Liver (tissue), 9 donors: ENCODE results near the gene ARHGAP4. TPM values are rescaled to one million over a fixed set of nuclear protein-coding genes. Genes with fewer than 3 reads are reported as not detected.

Experiments used
- DNase-seq: peaks from one replicate; pipeline ENCODE4 v3.0.0-alpha.2; 2017; ENCODE audit warnings: low spot score
- H3K27ac ChIP-seq, 2 donors: one replicate each; pipeline ENCODE4 v1.7.0; 2013; ENCODE audit warnings: inconsistent platforms in 2 of 2, low read length in 2 of 2, control low read depth in 1 of 2, low read depth in 1 of 2, mild to moderate bottlenecking in 1 of 2
- H3K27me3 ChIP-seq, 4 donors: one replicate each; pipeline versions ENCODE4 v1.6.1 to v1.7.0; 2013; ENCODE audit warnings: low read length in 3 of 4, inconsistent platforms in 1 of 4, mild to moderate bottlenecking in 1 of 4, moderate library complexity in 1 of 4; ENCODE audit not compliant: control insufficient read depth in 4 of 4, insufficient read depth in 4 of 4
- H3K36me3 ChIP-seq, 4 donors: one replicate each; pipeline versions ENCODE4 v1.6.1 to v1.7.0; 2013; ENCODE audit warnings: low read length in 3 of 4, mild to moderate bottlenecking in 3 of 4, low read depth in 1 of 4, moderate library complexity in 1 of 4; ENCODE audit not compliant: control insufficient read depth in 4 of 4, insufficient read depth in 3 of 4
- H3K4me1 ChIP-seq, 4 donors: one replicate each; pipeline versions ENCODE4 v1.6.1 to v1.7.0; 2013; ENCODE audit warnings: low read length in 3 of 4, mild to moderate bottlenecking in 3 of 4, moderate library complexity in 1 of 4; ENCODE audit not compliant: control insufficient read depth in 4 of 4, insufficient read depth in 4 of 4
- H3K4me3 ChIP-seq, 3 donors: one replicate each; pipeline versions ENCODE4 v1.6.1 to v1.7.0; 2013; ENCODE audit warnings: low read length in 3 of 3, control low read depth in 1 of 3, low read depth in 1 of 3, mild to moderate bottlenecking in 1 of 3
- H3K9ac ChIP-seq, 2 donors: one replicate each; pipeline ENCODE4 v1.7.0; 2013; ENCODE audit warnings: low read length in 2 of 2, mild to moderate bottlenecking in 2 of 2, moderate library complexity in 2 of 2, control low read depth in 1 of 2, low read depth in 1 of 2
- H3K9me3 ChIP-seq, 4 donors: one replicate each; pipeline versions ENCODE4 v1.6.1 to v1.7.0; 2013; ENCODE audit warnings: low read length in 3 of 4; ENCODE audit not compliant: control insufficient read depth in 4 of 4
- FOXA2 ChIP-seq: IDR thresholded peaks from 2 replicates; pipeline ENCODE4 v1.6.1; 2016; ENCODE audit warnings: antibody characterized with exemption
- GABPA ChIP-seq, 2 donors: IDR thresholded peaks in 1 of 2; conservative IDR thresholded peaks in 1 of 2; 2 replicates each; pipeline ENCODE4 v1.6.1; 2016; ENCODE audit warnings: antibody characterized with exemption in 2 of 2, mild to moderate bottlenecking in 1 of 2, moderate library complexity in 1 of 2
- HNF4G ChIP-seq: IDR thresholded peaks from 2 replicates; pipeline ENCODE4 v1.6.1; 2016; ENCODE audit warnings: antibody characterized with exemption
- JUND ChIP-seq, 2 donors: IDR thresholded peaks; 2 replicates each; pipeline ENCODE4 v1.6.1; 2016; ENCODE audit warnings: antibody characterized with exemption in 2 of 2
- NR2F2 ChIP-seq: IDR thresholded peaks from 2 replicates; pipeline ENCODE4 v1.6.1; 2016; ENCODE audit warnings: antibody characterized with exemption
- RAD21 ChIP-seq, 2 donors: IDR thresholded peaks; 2 replicates each; pipeline ENCODE4 v1.6.1; 2016; ENCODE audit warnings: antibody characterized with exemption in 2 of 2, mild to moderate bottlenecking in 2 of 2
- SP1 ChIP-seq: IDR thresholded peaks from 2 replicates; pipeline ENCODE4 v1.6.1; 2018; ENCODE audit warnings: antibody characterized with exemption, mild to moderate bottlenecking
- TAF1 ChIP-seq: conservative IDR thresholded peaks from 2 replicates; pipeline ENCODE4 v1.6.1; 2016; ENCODE audit warnings: antibody characterized with exemption, mild to moderate bottlenecking
- WGBS: extraction: QIAGEN DNeasy Blood & Tissue Kit; methylation state at CpG from one replicate; pipeline ENCODE4 v1.1.7; 2013; 5-methylcytosine and 5-hydroxymethylcytosine counted together
- polyA plus RNA-seq, 2 donors: library from polyadenylated mRNA; stranded (reverse) in 1 of 2; unstranded in 1 of 2; fragments of 200-250 nt in 1 of 2; fragments of >200 nt in 1 of 2; fragmentation: Nextera tagmentation in 1 of 2; extraction: Ambion mirVana in 1 of 2; gene quantifications; one replicate each; pipeline versions ENCODE4 v1.2.1 to v1.2.3, GENCODE V29; 2013 to 2015
- total RNA-seq, 2 donors: library from RNA; depleted of rRNA; stranded (reverse); fragments of >200 nt; gene quantifications; one replicate each; pipeline ENCODE4 v1.2.3, GENCODE V29; 2014
- TF ChIP-seq, protein P1 (sequence below): fragments of 150-350 bp; IDR thresholded peaks from 2 replicates; pipeline ENCODE4 v1.5.1; 2017; ENCODE audit warnings: improper control_type of control experiment, low read depth, low read length; ENCODE audit not compliant: missing input control
- donor health status: healthy.
- donor health status: healthy.
- donor health status: healthy.
- donor health status: healthy.
- donor health status: healthy.

The ARHGAP4 gene
- total and polyA plus RNA-seq, 4 donors: 3.3 to 28.1 (median 10.2) TPM

DNA sequence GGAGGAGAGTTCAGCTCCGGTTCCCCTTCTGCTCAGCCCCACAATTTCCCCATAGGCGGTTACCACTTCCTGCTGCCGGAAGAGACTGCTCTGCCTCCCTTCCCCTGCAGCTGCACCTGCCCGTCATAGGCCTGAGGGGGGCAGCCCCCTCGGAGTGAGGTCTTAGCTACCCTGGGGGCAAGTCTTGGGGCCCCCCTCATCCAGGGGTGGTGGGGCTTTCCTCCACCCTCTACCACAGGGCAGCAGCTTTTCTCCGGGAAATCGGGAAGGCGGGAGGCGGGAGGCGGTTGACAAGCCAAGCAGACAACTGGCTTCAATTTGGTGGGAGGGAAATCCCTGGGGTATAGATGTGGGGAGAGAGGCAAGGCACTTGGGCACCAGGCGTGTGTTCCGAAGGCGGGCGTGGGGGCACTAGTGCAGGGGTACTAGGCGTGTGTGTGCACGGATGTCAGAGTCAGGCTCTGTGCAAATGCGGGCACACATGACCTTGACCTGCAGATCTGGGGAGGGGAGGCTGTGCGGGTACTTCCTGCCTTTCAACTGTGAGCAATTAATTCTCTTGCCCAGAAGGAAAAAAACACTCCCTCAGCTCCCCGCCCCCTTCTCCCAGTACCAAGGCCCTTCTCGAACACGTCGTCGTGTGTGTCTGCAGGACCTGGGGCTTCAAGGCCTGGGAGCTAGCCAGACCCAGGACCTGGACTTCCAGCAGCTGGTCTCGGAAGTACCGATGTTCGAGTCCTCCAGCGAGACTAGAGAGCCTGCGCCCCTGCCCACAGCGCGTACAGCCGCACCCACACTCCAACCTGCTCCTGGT is 1.0 kb upstream of the ARHGAP4 start:
- H3K36me3 ChIP-seq: peaks cover 0 to 15% (median 1%) of the 10 kb centered on the region in 4 donors
- H3K9ac ChIP-seq: peak overlapping the region in 1 of 2 donors; percentile 42
- DNase-seq: peak; percentile 37
- H3K4me1 ChIP-seq: peaks cover 7 to 34% (median 24%) of the 10 kb centered on the region in 4 donors
- H3K27me3 ChIP-seq: no peaks in the 10 kb centered on the region
- H3K9me3 ChIP-seq: no peaks in the 10 kb centered on the region
- peak overlapping the region in 2 of 3 donors; percentile 61 to 83 for H3K4me3 ChIP-seq
- H3K27ac ChIP-seq: peak overlapping the region; percentile 92 to 95
- 28% methylated on average over 31 of the region's 31 CpGs for WGBS
- TF ChIP-seq TAF1 (no peak), NR2F2 (peak; percentile 19), HNF4G (no peak)
- TF ChIP-seq, protein P1, sequence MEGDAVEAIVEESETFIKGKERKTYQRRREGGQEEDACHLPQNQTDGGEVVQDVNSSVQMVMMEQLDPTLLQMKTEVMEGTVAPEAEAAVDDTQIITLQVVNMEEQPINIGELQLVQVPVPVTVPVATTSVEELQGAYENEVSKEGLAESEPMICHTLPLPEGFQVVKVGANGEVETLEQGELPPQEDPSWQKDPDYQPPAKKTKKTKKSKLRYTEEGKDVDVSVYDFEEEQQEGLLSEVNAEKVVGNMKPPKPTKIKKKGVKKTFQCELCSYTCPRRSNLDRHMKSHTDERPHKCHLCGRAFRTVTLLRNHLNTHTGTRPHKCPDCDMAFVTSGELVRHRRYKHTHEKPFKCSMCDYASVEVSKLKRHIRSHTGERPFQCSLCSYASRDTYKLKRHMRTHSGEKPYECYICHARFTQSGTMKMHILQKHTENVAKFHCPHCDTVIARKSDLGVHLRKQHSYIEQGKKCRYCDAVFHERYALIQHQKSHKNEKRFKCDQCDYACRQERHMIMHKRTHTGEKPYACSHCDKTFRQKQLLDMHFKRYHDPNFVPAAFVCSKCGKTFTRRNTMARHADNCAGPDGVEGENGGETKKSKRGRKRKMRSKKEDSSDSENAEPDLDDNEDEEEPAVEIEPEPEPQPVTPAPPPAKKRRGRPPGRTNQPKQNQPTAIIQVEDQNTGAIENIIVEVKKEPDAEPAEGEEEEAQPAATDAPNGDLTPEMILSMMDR: no peak

DNA sequence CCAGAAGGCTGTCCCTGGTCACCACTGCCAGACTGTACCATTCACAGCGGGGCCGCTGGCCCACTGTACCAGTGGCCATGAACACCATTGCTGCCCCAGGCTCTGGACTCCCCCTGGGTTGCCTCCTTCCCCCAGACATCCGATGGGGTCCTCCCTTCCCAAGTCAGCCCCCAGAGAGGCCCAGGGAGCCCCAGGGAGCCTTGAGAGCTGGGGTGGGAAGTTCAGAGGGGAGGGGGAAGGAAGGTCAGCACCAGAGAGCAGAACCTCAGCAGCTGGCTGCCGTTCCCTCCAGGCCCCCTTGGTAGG is 441 bp upstream of the ARHGAP4 start:
- WGBS: 49% methylated on average over 4 of the region's 4 CpGs
- H3K9ac ChIP-seq: no peak overlapping the region
- peaks cover 0 to 10% (median 1%) of the 10 kb centered on the region in 4 donors for H3K36me3 ChIP-seq
- H3K27ac ChIP-seq: peak overlapping the region; percentile 92 to 95
- TF ChIP-seq FOXA2 (no peak), GABPA (IDR thresholded peaks at IDR 0.05 in 1 of 2, conservative IDR thresholded peaks at IDR 0.05 in 1 of 2) (no peak), SP1 (peak; percentile 1)
- TF ChIP-seq, protein P1: no peak
- no peaks in the 10 kb centered on the region for H3K9me3 ChIP-seq
- H3K27me3 ChIP-seq: no peaks in the 10 kb centered on the region
- peaks cover 8 to 34% (median 24%) of the 10 kb centered on the region in 4 donors for H3K4me1 ChIP-seq
- no peak for DNase-seq
- peak overlapping the region in 1 of 3 donors; percentile 25 for H3K4me3 ChIP-seq

DNA sequence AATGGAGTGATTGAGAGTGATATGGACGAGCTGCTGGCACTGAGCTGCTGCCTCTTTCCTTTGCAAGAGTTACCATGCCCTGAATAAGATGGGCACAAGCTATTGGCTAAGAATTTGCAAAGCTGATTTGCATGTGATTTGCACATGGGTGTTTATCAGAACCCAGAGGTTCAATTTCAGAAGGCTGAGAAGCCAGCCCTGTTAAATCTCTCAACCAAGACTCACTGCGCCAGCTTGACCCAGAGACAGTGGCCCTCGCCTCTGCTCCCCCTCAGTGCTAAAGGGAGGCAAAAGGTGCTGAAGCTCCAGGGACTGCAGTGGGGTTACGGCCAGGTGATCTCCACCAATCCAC is 701 bp downstream of the ARHGAP4 start:
- H3K4me1 ChIP-seq: peaks cover 9 to 37% (median 24%) of the 10 kb centered on the region in 4 donors
- whole genome bisulfite sequencing: 76% methylated on average over 4 of the region's 4 CpGs
- H3K27me3 ChIP-seq: no peaks in the 10 kb centered on the region
- H3K9ac ChIP-seq: no peak overlapping the region
- H3K36me3 ChIP-seq: peaks cover 0 to 4% (median under 1%) of the 10 kb centered on the region in 4 donors
- no peak for DNase-seq
- TF ChIP-seq JUND (IDR thresholded peaks at IDR 0.05): no peak
- TF ChIP-seq RAD21 (IDR thresholded peaks at IDR 0.05): no peak
- H3K4me3 ChIP-seq: peak overlapping the region in 1 of 3 donors; percentile 25
- H3K9me3 ChIP-seq: no peaks in the 10 kb centered on the region
- peak overlapping the region; percentile 42 to 55 for H3K27ac ChIP-seq
